ENCODE measurements around the gene ZNF496. TPM values are rescaled to one million over a fixed set of nuclear protein-coding genes. Genes with fewer than 3 reads are reported as not detected.

The ZNF496 gene
- total and polyA plus RNA-seq, 9 of the 15 experiments (the other 6 are each of a cell fraction or from before 2014, with no cell fraction given) = 4.3 to 54.0 (median 31.3) TPM

DNA sequence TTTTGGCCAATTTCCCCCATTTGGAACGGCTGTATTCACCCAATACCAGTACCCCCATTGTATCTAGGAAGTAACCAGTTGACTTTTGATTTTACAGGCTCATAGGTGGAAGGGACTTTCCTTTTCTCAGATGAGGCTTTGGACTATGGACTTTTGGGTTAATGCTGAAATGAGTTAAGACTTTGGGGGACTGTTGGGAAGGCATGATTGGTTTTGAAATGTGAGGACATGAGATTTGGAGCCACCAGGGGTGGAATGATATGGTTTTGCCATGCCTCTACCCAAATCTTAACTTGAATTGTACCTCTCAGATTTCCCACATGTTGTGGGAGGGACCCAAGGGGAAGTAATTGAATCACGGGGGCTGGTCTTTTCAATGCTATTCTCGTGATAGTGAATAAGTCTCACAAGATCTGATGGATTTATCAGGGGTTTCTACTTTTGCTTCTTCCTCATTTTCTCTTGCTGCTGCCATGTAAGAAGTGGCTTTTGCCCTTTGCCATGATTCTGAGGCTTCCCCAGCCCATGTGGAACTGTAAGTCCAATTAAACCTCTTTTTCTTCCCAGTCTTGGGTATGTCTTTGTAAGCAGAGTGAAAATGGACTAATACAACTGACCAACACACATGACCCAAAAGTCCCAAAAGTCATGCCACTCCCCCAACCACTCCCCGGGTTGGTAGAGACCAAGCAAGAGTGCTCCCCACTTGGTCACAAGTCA is 35.4 kb upstream of the ZNF496 start:
- TF ChIP-seq PHF20 (IDR thresholded peaks at IDR 0.05; ENCODE audit: partially characterized antibody) = no peak
- no peak for TF ChIP-seq ZFP36 (IDR thresholded peaks at IDR 0.05; ENCODE audit: low read depth, low read length, partially characterized antibody)
- TF ChIP-seq ZNF311 (CRISPR knock-in tag; IDR thresholded peaks at IDR 0.05) = no peak
- no peak for TF ChIP-seq ZNF274 (IDR thresholded peaks at IDR 0.05; ENCODE audit: borderline replicate concordance, low read depth, low read length)
- no peak for TF ChIP-seq XRCC5 (IDR thresholded peaks at IDR 0.05; ENCODE audit: low read depth, low read length)
- TF ChIP-seq, protein P1, sequence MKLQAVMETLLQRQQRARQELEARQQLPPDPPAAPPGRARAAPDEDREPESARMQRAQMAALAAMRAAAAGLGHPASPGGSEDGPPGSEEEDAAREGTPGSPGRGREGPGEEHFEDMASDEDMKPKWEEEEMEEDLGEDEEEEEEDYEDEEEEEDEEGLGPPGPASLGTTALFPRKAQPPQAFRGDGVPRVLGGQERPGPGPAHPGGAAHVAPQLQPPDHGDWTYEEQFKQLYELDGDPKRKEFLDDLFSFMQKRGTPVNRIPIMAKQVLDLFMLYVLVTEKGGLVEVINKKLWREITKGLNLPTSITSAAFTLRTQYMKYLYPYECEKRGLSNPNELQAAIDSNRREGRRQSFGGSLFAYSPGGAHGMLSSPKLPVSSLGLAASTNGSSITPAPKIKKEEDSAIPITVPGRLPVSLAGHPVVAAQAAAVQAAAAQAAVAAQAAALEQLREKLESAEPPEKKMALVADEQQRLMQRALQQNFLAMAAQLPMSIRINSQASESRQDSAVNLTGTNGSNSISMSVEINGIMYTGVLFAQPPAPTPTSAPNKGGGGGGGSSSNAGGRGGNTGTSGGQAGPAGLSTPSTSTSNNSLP (IDR thresholded peaks at IDR 0.05; ENCODE audit: borderline replicate concordance, low read depth, low read length) = no peak
- TF ChIP-seq ZNF121 (CRISPR knock-in tag; conservative IDR thresholded peaks at IDR 0.05) = no peak
- in situ Hi-C loops (cut with MboI) = no loop called here
- H3K79me2 ChIP-seq (ENCODE audit: control insufficient read depth, insufficient read depth, low read length) = no peaks in the 10 kb centered on the region
- ChIA-PET POLR2A (no interaction called here), CTCF (ENCODE audit: low intra/inter-chr PET ratio) (no interaction called here)
- no peaks in the 10 kb centered on the region for H3K9me1 ChIP-seq (ENCODE audit: control insufficient read depth, insufficient read depth, low read length)
- ATAC-seq (no peak), FAIRE-seq (no peak), DNase-seq (ENCODE audit: extremely low read depth in 1 of 4, low spot score in 3 of 4) (no peak)
- H3K27me3 ChIP-seq (ENCODE audit: control insufficient read depth in 2 of 2, insufficient read depth in 2 of 2, low read length in 2 of 2) = no peaks in the 10 kb centered on the region
- H3K9me3 ChIP-seq (replicated peaks; ENCODE audit: control insufficient read depth, insufficient read depth, low read depth, low read length) = peaks cover 7% of the 10 kb centered on the region
- H3K4me1 ChIP-seq (replicated peaks in 1 of 2; ENCODE audit: control insufficient read depth in 2 of 2, insufficient read depth in 2 of 2, low read length in 2 of 2) = peaks cover 0 to 28% of the 10 kb centered on the region in 2 experiments; a peak in 4 of 5 replicates
- BruUV-seq (replicated peaks) = no TSS peak
- H3K4me3 ChIP-seq = no peak overlapping the region
- H2AFZ ChIP-seq (ENCODE audit: low read depth, low read length) = no peak overlapping the region
- intact Hi-C loops (cut with micrococcal nuclease) = no loop called here
- no peak overlapping the region for H3K9ac ChIP-seq (ENCODE audit: insufficient read depth in 1 of 2, low read depth in 2 of 2, low read length in 2 of 2)
- no peak overlapping the region for H3K4me2 ChIP-seq (ENCODE audit: insufficient read depth, low read length)
- WGBS (ENCODE audit: insufficient coverage, low coverage, missing lambda C conversion rate) = 23% methylated on average over 4 of the region's 4 CpGs
- peak overlapping the region; percentile 46; the same call in 1 of the 3 replicates for H3K27ac ChIP-seq (ENCODE audit: extremely low read depth, low read depth, low read length)
- no peaks in the 10 kb centered on the region for H3K36me3 ChIP-seq (ENCODE audit: control insufficient read depth, insufficient read depth, low read length)
- no peaks in the 10 kb centered on the region for H4K20me1 ChIP-seq (replicated peaks; ENCODE audit: control insufficient read depth, insufficient read depth, low read length)
